DMS153 treated with DMSO at 0.1 percent for 48 hours (cell line): ENCODE data around the gene UGT8.

Source experiments
- DNase-seq: peaks from one replicate; lab custom pipeline; 2025; ENCODE audit not compliant: unreplicated experiment; lab: John Stamatoyannopoulos, UW

Gene UGT8

DNA sequence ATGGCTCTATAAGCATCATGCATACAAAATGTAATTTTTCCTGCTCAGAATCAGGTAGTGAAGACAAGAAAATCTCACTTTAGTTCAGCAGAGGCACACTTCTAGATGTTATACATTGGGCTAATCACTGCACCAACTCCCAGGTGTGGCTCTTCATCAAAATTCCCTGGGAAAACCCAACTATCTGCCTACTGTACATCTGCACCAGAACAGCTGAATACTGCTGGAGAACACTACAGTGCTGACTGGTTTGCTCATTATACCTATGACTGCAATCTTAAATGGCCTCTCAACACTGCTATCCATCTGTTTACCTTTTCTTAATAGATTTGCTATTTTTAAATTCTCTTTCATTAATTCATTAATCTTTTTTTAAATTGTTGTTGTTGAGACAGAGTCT is 92.0 kb downstream of the UGT8 start:
- DNase-seq, result no peak

DNA sequence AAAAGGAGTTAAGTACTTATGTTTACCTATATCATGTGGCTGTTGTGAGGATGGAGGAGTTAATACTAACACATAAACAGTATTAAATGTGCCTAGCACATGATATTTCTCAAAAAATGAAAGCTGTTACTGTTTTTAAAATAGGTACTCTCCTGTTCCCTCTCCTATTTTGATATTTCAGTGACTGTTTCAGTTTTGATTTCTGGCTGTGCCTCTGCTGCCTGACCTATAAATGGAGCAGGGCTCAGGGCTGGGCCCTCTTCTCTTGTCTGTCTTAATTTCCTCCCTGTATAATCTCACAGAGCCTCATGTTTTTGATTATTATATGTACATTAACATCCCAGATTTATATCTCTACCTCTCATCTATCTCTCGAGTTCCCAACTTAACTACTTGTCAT is 93.3 kb downstream of the UGT8 start:
- no peak for DNase-seq

DNA sequence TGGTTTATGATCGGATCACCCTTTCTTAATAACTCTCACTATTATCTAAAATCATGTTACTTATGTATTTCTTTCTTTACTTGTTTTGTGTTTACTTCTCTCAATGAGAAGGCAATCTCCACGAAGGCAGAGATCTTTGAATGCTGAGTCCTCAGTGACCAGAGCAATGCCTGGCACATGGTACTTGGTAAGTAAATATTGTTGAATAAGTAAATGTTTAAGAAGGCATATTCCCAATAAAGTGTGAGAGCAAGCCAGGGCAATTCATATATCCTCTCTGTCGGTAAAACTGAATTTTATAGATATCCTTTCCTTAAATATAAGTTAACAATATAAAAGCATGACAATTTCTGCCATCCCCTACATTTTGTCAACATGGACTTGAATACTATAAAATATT is 94.4 kb downstream of the UGT8 start:
- no peak for DNase-seq

DNA sequence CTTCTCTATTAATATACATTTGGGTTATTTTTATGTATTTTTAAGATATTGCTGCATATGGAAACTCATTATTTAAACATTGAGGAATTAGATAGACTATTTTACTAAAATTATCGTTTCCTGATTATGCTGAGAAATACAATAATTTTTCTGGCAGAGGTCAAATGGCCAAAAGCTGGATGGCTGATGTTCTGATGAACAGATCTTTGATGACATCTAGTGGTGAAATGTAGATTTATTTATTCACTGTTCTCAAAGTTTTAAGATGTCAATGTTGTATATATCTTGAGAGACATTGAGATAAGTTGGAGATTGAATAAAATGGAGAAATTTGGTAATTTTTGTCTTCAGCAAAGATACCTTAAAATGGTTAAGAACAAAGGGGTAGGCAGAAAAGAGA is 96.2 kb downstream of the UGT8 start:
- DNase-seq, result peak; percentile 39

DNA sequence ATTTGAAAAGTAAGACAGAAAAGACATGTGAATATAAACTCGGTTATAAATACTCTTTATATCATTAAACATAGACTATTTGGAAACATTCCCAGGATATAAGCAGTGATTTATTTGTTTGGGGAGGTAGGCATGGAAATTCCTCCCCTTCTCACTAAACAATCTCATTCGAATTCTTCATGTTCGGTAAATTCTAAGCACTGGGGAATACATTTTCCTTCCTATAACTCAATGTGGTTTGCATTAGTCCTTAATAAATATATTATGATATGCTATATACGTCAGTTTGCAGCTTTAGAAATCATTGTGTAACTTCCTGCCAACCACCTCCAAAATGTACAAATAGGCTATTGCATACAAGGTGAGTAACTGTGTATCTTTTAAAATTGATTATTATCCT is 99.6 kb downstream of the UGT8 start:
- DNase-seq, result no peak

DNA sequence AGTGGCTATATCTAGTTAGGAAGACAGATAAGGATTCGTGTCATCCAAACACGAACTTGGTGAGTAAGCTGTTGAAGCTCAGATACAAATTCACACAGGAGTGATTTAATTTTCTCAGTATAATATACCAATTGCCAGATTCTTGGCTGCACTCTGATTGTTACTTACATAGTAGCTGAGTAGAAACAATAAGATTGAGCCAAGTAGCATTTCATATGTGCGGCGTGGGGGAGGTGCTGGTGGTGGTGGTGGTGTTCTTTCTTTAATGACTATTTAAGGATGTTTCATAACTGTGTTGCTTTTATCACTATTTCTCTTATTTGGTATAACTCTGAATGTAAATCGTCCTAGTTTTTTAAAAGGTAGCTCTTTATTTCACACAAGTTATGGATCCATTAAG is 102.9 kb downstream of the UGT8 start:
- DNase-seq, result no peak

DNA sequence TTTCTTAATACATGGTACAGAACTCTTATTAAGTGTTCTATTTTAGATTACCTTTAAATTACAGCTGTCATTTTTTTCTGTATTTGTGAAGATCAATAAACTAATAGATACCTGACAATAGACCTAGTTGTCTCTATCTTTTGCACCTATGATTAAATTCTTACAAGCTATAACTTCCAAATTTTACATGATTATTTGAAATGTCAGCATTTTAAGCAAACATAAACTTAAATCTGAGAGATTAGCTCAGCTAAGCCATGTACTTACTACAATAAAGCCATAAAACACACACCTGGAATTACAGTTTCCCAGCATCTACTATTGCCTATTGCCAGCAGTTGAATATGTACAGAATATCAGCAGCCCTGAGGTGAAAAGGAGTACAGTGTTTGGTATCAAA is 118.8 kb downstream of the UGT8 start:
- DNase-seq, result no peak

DNA sequence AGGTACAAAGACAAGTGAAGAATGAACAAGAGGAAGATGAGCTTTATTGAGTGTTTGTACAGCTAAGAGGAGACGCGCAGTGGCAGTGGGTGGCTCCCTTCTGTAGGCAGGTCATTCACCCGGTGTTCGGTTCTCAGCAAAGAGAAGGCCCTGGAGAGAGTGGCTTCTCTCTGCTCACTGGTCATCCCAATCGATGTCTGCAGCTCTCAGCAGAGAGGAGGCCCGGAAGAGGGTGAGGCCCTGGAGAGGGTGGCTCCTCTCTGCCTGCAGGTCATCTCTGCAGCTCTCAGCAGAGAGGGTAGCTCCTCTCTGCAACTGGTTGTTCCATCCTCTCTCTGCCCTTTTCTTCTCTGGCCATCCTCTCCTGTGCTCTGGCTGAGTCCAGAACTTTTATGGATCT is 126.5 kb downstream of the UGT8 start:
- no peak for DNase-seq

DNA sequence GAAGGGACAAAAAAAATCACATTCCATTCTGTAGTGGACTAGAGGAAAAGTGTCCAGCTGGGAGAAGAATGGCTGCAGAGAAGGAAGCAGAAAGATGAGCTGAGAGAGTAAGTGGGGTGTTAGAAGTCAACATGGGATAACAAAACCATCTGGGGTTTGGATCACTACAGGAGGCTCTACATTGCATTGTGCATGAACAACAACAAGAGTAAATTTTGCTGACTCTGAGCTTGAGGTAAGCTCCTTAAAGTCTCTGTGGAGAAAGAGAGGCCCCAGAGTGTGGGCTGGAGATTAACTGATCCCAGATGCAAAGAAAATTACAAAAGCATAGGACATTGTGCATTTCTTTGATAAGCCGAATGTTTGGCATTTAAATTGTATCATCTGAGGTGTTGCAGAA is 128.9 kb downstream of the UGT8 start:
- no peak for DNase-seq
